Tibial nerve (tissue), 4 donors: ENCODE results near the gene GPR132. TPM values are rescaled to one million over a fixed set of nuclear protein-coding genes. Genes with fewer than 3 reads are reported as not detected.

Experiments
- DNase-seq, 2 donors: peaks; one replicate each; pipeline ENCODE4 v3.0.0-alpha.2; 2019; ENCODE audit warnings: low spot score in 2 of 2
- H3K27ac ChIP-seq, 4 donors: fragments of 200-600 bp; sonication (generic) in 3 of 4; one replicate each; pipeline ENCODE4 v1.5.1; 2017 to 2019; ENCODE audit warnings: mild to moderate bottlenecking in 1 of 4
- H3K27me3 ChIP-seq, 2 donors: fragments of 200-600 bp; sonication (generic) in 1 of 2; one replicate each; pipeline versions ENCODE4 v1.5.1 to v1.6.0; 2017 to 2019
- H3K36me3 ChIP-seq, 3 donors: fragments of 200-600 bp; sonication (generic); one replicate each; pipeline ENCODE4 v1.5.1; 2018 to 2019
- H3K4me1 ChIP-seq, 4 donors: fragments of 200-600 bp; sonication (generic) in 3 of 4; one replicate each; pipeline ENCODE4 v1.5.1; 2017 to 2019
- H3K4me3 ChIP-seq, 4 donors: fragments of 200-600 bp; sonication (generic) in 3 of 4; one replicate each; pipeline ENCODE4 v1.5.1; 2017 to 2019; ENCODE audit warnings: mild to moderate bottlenecking in 1 of 4, moderate library complexity in 1 of 4
- H3K9me3 ChIP-seq, 4 donors: fragments of 200-600 bp; sonication (generic) in 3 of 4; one replicate each; pipeline ENCODE4 v1.5.1; 2017 to 2019
- EP300 ChIP-seq, 2 donors: sonication (generic); formaldehyde crosslinking; IDR thresholded peaks; one replicate each; pipeline ENCODE4 v1.6.1; 2017; ENCODE audit warnings: antibody characterized with exemption in 2 of 2, mild to moderate bottlenecking in 1 of 2
- POLR2A ChIP-seq, 2 donors: fragments of 450-650 bp; IDR thresholded peaks; one replicate each; pipeline ENCODE4 v1.6.1; 2017; ENCODE audit warnings: antibody characterized with exemption in 2 of 2, mild to moderate bottlenecking in 2 of 2, moderate library complexity in 2 of 2
- WGBS, 2 donors: methylation state at CpG; one replicate each; pipeline ENCODE4 v1.1.5; 2018; 5-methylcytosine and 5-hydroxymethylcytosine counted together
- total RNA-seq, 4 donors: library from RNA; depleted of rRNA; stranded (reverse); fragments of >200 nt; gene quantifications; one replicate each; pipeline ENCODE4 v1.1.0, GENCODE V29; 2016
- TF ChIP-seq, protein P1 (sequence below), 5 experiments: fragments of 200-600 bp in 3 of 5; fragments of 450-650 bp in 2 of 5; sonication (generic) in 3 of 5; IDR thresholded peaks; one replicate each; pipeline ENCODE4 v1.5.1; 2016 to 2019; ENCODE audit warnings: antibody characterized with exemption in 5 of 5, mild to moderate bottlenecking in 3 of 5, moderate library complexity in 2 of 5

Gene GPR132
- total RNA-seq, 4 donors from 2014 or later: 1.5 to 7.7 (median 5.4) TPM

DNA sequence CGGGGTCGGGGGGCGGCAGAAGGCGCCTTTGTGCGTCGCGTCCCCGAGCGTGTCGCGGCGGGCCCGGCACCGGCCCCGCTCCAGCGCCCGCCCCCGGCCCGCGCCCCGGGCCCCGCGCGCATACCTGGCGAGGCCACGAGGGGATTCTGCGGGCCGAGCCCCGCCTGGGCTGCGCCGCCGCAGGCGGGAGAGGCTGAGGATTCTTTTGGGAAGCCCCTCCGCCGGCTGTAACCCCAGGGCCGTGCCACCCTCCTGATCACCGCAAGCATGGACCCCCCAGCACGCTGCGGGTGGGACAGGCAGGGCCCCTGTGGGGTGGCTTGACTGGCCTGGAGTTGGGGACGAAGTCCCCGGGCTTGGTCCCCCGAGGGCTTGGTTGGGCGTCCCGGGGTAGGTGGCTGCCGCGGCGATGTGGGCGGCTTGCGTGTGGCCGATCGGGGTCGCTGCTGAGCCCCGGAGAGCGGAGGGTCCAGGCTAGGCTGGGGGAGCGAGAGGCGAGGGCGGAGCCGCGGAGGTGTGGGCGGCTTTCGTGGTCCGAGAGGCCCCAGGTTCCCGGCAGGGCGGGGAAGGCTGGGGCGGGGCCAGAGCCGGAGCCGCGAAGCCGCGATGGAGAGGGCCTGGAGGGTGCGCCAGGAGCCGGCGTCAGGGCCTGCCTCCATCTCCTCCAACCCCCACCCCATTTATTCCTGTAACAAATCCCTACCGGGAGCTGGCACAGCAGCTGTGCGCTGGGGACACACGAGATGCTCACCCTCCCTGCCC lies 28.4 kb upstream of the GPR132 start:
- H3K27ac ChIP-seq: peak overlapping the region; percentile 69 to 91 (median 89)
- peak overlapping the region; percentile 45 to 85 (median 72) for H3K4me3 ChIP-seq
- WGBS, 2 donors: 3 to 15% methylated on average over 4 to 42 of the region's 76 CpGs
- peaks cover 0 to 54% (median 29%) of the 10 kb centered on the region in 4 donors for H3K4me1 ChIP-seq
- peaks cover 0 to 4% (median 0%) of the 10 kb centered on the region in 4 donors for H3K9me3 ChIP-seq
- no peaks in the 10 kb centered on the region for H3K27me3 ChIP-seq
- H3K36me3 ChIP-seq: no peaks in the 10 kb centered on the region
- DNase-seq: no peak
- no peak for TF ChIP-seq POLR2A (IDR thresholded peaks at IDR 0.05)
- no peak for TF ChIP-seq EP300 (IDR thresholded peaks at IDR 0.05)
- TF ChIP-seq, protein P1, sequence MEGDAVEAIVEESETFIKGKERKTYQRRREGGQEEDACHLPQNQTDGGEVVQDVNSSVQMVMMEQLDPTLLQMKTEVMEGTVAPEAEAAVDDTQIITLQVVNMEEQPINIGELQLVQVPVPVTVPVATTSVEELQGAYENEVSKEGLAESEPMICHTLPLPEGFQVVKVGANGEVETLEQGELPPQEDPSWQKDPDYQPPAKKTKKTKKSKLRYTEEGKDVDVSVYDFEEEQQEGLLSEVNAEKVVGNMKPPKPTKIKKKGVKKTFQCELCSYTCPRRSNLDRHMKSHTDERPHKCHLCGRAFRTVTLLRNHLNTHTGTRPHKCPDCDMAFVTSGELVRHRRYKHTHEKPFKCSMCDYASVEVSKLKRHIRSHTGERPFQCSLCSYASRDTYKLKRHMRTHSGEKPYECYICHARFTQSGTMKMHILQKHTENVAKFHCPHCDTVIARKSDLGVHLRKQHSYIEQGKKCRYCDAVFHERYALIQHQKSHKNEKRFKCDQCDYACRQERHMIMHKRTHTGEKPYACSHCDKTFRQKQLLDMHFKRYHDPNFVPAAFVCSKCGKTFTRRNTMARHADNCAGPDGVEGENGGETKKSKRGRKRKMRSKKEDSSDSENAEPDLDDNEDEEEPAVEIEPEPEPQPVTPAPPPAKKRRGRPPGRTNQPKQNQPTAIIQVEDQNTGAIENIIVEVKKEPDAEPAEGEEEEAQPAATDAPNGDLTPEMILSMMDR (IDR thresholded peaks at IDR 0.05): peak in 4 of 5 experiments; percentile 30 to 40 (median 31)

DNA sequence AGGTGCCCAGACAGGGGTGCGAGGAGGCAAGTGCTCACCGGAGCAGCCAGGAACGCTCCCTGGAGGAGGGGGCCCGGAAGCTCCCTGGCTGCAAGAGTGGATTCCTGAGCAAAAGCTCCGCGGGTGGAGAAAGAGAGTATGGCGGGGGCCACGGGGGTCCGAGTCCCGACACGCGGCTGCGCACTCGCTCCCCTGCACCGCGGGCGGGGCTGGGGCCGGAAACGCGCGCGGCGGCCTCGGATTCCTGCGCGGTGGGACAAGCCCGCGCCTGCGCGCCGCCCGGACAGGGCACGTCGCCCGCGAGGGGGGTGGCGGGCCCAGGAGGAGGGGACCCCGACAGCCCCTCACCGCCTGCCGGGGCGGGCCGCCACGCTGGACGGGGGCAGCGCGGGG lies 27.8 kb upstream of the GPR132 start:
- TF ChIP-seq POLR2A (IDR thresholded peaks at IDR 0.05) (peak in 1 of 2 donors; percentile 37), EP300 (IDR thresholded peaks at IDR 0.05) (no peak)
- no peak for DNase-seq
- H3K4me1 ChIP-seq: peaks cover 0 to 60% (median 35%) of the 10 kb centered on the region in 4 donors

DNA sequence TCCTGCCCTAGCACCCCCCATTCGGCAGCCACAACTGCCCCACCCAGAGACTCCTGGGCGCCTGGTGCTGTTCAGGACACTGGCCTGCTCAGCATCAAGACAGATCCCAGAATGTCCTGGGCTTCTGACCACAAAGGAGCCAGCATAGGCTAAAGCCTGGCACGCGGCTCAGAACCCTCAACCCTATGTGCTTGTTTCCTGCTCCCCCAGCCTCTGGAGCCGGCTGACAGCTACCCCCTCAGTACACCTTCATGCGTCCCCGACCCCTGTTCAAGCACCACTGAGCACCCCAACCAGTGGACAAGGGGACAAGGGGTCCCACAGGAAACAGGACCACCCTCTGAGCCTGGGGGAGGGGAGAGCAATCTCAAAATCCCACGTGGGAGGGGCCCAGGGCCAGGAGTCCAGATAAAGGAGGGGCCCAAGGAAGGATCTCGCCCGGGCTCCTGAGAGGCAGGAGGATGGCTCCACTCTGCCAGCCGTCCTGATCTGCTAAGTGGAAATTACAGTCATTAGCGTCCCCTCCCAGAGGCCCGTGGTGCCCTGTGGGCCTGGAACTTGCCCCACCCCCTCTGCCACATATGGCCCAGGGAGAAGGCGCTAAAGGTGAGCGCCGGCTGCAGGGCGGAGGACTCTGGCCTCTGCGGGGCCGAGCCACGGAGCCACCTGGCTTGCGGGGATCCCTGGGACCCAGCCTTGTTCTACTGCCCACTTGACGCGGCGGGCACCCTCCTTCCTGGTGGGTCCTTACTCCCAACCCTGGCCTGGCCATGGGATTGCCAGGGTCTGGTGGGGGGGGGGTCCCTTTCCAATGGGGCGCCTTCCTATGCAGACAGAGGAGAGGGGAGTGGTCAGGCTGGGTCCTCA lies 27.2 kb upstream of the GPR132 start:
- H3K36me3 ChIP-seq: no peaks in the 10 kb centered on the region
- 33 to 46% methylated on average over 15 to 23 of the region's 25 CpGs for WGBS, 2 donors
- no peak for TF ChIP-seq EP300 (IDR thresholded peaks at IDR 0.05)
- H3K9me3 ChIP-seq: no peaks in the 10 kb centered on the region
- DNase-seq: no peak
- peak overlapping the region; percentile 69 to 89 (median 86) for H3K27ac ChIP-seq
- peak overlapping the region; percentile 35 to 85 (median 60) for H3K4me3 ChIP-seq
- no peaks in the 10 kb centered on the region for H3K27me3 ChIP-seq
- H3K4me1 ChIP-seq: peaks cover 0 to 66% (median 39%) of the 10 kb centered on the region in 4 donors

More for the DNA sequence above, 27.8 kb upstream of the GPR132 start:
- Histone ChIP-seq H3K27ac (peak overlapping the region; percentile 69 to 89 (median 86)), H3K36me3 (no peaks in the 10 kb centered on the region), H3K27me3 (no peaks in the 10 kb centered on the region), H3K9me3 (no peaks in the 10 kb centered on the region), H3K4me3 (peak overlapping the region; percentile 35 to 85 (median 60))
- WGBS, 2 donors: 1 to 4% methylated on average over 23 to 32 of the region's 46 CpGs

DNA sequence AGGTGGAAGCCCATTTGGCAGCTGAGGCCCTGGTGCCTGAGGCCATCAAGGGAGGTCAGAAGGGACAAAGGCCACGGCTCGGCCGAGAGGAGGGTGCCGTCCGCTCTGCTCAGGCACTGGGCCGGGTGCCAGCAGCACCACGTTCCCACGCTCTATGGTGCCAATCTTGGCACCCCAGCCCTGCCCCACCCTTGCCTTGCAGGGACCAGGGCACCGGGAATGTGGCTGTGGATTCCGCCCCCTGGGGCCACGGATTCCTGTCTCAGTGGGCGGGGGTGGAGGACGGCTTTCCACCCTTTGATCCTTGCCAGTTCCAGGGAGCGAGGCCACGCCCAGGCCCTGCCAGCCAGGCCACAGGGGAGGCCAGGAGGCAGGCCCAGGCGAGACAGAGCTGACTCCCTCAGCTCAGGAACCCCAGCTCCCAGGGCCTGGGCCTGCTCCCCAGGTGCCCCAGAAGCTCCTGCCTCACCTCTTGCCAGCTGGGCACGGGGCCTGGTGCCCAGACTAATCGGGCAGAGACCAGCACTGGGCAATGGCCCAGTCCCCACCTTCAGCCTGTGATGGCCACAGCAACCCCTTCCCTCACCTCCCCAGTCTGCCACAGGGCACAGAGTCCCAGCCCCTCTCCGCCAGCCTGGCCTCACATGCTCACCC lies 26.4 kb upstream of the GPR132 start:
- H3K4me3 ChIP-seq: no peak overlapping the region
- H3K36me3 ChIP-seq: no peaks in the 10 kb centered on the region
- H3K27me3 ChIP-seq: no peaks in the 10 kb centered on the region
- no peaks in the 10 kb centered on the region for H3K9me3 ChIP-seq
- peaks cover 0 to 74% (median 42%) of the 10 kb centered on the region in 4 donors for H3K4me1 ChIP-seq
- no peak for DNase-seq
- 29 to 56% methylated on average over 9 to 17 of the region's 19 CpGs for WGBS, 2 donors
- TF ChIP-seq POLR2A (IDR thresholded peaks at IDR 0.05) (no peak), EP300 (IDR thresholded peaks at IDR 0.05) (peak in 1 of 2 donors; percentile 78)
- H3K27ac ChIP-seq: peak overlapping the region; percentile 8 to 89 (median 86)

GRCh38 chr14:105091054-105091516 lies 25.9 kb upstream of the GPR132 start:
- TF ChIP-seq, protein P1 (IDR thresholded peaks at IDR 0.05): no peak
- no peak for TF ChIP-seq POLR2A (IDR thresholded peaks at IDR 0.05)
- no peak for TF ChIP-seq EP300 (IDR thresholded peaks at IDR 0.05)
- WGBS, 2 donors: 62 to 65% methylated on average over 8 to 9 of the region's 9 CpGs
- no peak for DNase-seq
- no peak overlapping the region for H3K4me3 ChIP-seq
- peak overlapping the region in 3 of 4 donors; percentile 52 to 89 (median 83) for H3K27ac ChIP-seq
- H3K4me1 ChIP-seq: peaks cover 0 to 78% (median 44%) of the 10 kb centered on the region in 4 donors
- H3K9me3 ChIP-seq: no peaks in the 10 kb centered on the region
- H3K36me3 ChIP-seq: no peaks in the 10 kb centered on the region
- H3K27me3 ChIP-seq: no peaks in the 10 kb centered on the region

DNA sequence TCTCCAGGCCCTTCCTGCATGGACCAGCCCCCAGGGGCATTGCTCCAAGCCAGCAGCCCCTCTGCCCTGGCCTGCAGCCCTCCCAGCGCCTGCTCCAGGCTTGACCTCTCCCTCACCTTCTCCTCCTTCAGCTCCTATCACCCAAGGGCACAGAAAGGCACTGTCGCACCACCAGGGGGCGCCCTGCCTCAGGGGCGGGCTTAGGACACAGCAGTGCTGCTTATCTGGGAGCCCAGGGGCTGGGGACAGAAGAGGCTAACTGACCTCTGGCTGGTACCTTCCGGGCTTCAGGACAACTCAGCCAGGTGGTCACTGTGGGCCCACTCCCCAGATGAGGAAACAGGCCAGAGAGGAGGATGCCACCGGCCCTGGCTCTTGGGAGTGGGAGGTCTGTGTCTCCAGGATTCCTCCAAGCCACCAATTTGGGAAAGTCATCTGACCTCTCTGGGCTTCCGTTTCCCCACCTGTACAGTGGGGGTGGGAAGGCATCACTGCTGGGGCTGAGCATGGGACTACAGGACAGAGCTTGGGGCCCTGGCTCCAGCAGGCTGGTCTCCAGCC lies 25.3 kb upstream of the GPR132 start:
- peaks cover 0 to 78% (median 44%) of the 10 kb centered on the region in 4 donors for H3K4me1 ChIP-seq
- no peaks in the 10 kb centered on the region for H3K27me3 ChIP-seq
- H3K36me3 ChIP-seq: no peaks in the 10 kb centered on the region
- no peak overlapping the region for H3K4me3 ChIP-seq
- no peaks in the 10 kb centered on the region for H3K9me3 ChIP-seq
- peak; percentile 65 to 79 for DNase-seq
- 6 to 7% methylated on average over 5 to 6 of the region's 7 CpGs for WGBS, 2 donors
- TF ChIP-seq EP300 (IDR thresholded peaks at IDR 0.05): no peak
- no peak for TF ChIP-seq POLR2A (IDR thresholded peaks at IDR 0.05)
- TF ChIP-seq, protein P1 (IDR thresholded peaks at IDR 0.05): peak; percentile 85 to 93 (median 90)
- H3K27ac ChIP-seq: peak overlapping the region; percentile 3 to 89 (median 68)
